K562 (cell line): ENCODE data around the gene GLDN. TPM values are rescaled to one million over a fixed set of nuclear protein-coding genes. Genes with fewer than 3 reads are reported as not detected.

Experiments used
- ATAC-seq: fragments of 200-7000 bp; cut with Tn5 transposase; 3 replicates; pipeline ENCODE4 v1.9.1; 2020; ENCODE audit warnings: moderate library complexity
- BruUV-seq: library from RNA; stranded (reverse); fragments of 400-500 nt; replicated peaks from 2 replicates; lab custom pipeline; 2021; lab: Mats Ljungman, UMichigan
- CTCF ChIA-PET: fragments of 300-600 bp; formaldehyde crosslinking; extraction: SDS; loops from one replicate; lab custom pipeline; 2021; ENCODE audit warnings: low intra/inter-chr PET ratio; lab: Yijun Ruan, JAX
- POLR2A ChIA-PET: fragments of 300-600, 350-650 bp; sonication (Branson Sonifier 250); formaldehyde crosslinking; extraction: SDS; loops from one replicate; lab custom pipeline; 2021; ENCODE audit warnings: antibody characterized with exemption, inconsistent platforms; lab: Yijun Ruan, JAX
- DNase-seq, 4 experiments: peaks; one replicate each; pipeline versions ENCODE4 v3.0.0 to v3.0.0-alpha.2; 2011 to 2018; ENCODE audit warnings: low spot score in 3 of 4, mixed read lengths in 3 of 4; ENCODE audit errors: extremely low read depth in 1 of 4
- FAIRE-seq: peaks from 2 replicates; lab custom pipeline; 2011; peaks lifted over from hg19 to GRCh38; lab: Jason Lieb, UNC
- H2AFZ ChIP-seq: 2 replicates; pipeline ENCODE4 v1.6.0; 2011; ENCODE audit warnings: low read depth, low read length, control low read depth, inconsistent platforms
- H3K27ac ChIP-seq: fragments of 200-600 bp; 3 replicates; pipeline ENCODE4 v1.8.0; 2011; ENCODE audit warnings: low read depth, mild to moderate bottlenecking, control low read depth, inconsistent platforms, low read length, moderate library complexity, mixed read lengths; ENCODE audit errors: extremely low read depth
- H3K27me3 ChIP-seq, 2 experiments: fragments of 300-600 bp in 1 of 2; 2 replicates in 1 of 2; 3 replicates in 1 of 2; pipeline versions ENCODE4 v1.6.0 to v1.8.0; 2011; ENCODE audit warnings: inconsistent platforms in 2 of 2, low read length in 2 of 2, mild to moderate bottlenecking in 1 of 2, mixed read lengths in 1 of 2, moderate library complexity in 1 of 2; ENCODE audit not compliant: control insufficient read depth in 2 of 2, insufficient read depth in 2 of 2
- H3K36me3 ChIP-seq: fragments of 300-600 bp; 3 replicates; pipeline ENCODE4 v1.8.0; 2011; ENCODE audit warnings: mild to moderate bottlenecking, low read length, inconsistent platforms; ENCODE audit not compliant: control insufficient read depth, insufficient read depth
- H3K4me1 ChIP-seq, 2 experiments: fragments of 200-600 bp in 1 of 2; replicated peaks in 1 of 2; 2 replicates in 1 of 2; 3 replicates in 1 of 2; pipeline versions ENCODE4 v1.5.1 to v1.8.0; 2011; ENCODE audit warnings: inconsistent platforms in 2 of 2, low read length in 2 of 2, mild to moderate bottlenecking in 1 of 2, mixed read lengths in 1 of 2, moderate library complexity in 1 of 2; ENCODE audit not compliant: control insufficient read depth in 2 of 2, insufficient read depth in 2 of 2
- H3K4me2 ChIP-seq: 2 replicates; pipeline ENCODE4 v1.6.1; 2011; ENCODE audit warnings: low read length, control low read depth, inconsistent platforms, mixed read lengths; ENCODE audit not compliant: insufficient read depth
- H3K4me3 ChIP-seq: fragments of 200-600 bp; sonication (generic), shearing (Covaris generic); 2 replicates; pipeline ENCODE4 v1.5.1; 2016; ENCODE audit warnings: control low read depth, inconsistent platforms
- H3K79me2 ChIP-seq: fragments of 200-600 bp; 3 replicates; pipeline ENCODE4 v1.8.0; 2011; ENCODE audit warnings: low read length, inconsistent platforms; ENCODE audit not compliant: control insufficient read depth, insufficient read depth
- H3K9ac ChIP-seq, 2 experiments: 2 replicates each; pipeline versions ENCODE4 v1.6.0 to v1.6.1; 2011; ENCODE audit warnings: low read depth in 2 of 2, low read length in 2 of 2, control low read depth in 1 of 2, inconsistent platforms in 1 of 2, mild to moderate bottlenecking in 1 of 2, mixed read lengths in 1 of 2; ENCODE audit not compliant: insufficient read depth in 1 of 2
- H3K9me1 ChIP-seq: one replicate; pipeline ENCODE4 v1.6.0; 2011; ENCODE audit warnings: inconsistent platforms, mild to moderate bottlenecking, low read length, moderate library complexity; ENCODE audit not compliant: control insufficient read depth, insufficient read depth
- H3K9me3 ChIP-seq: replicated peaks from 2 replicates; pipeline ENCODE4 v1.5.1; 2011; ENCODE audit warnings: low read depth, low read length, inconsistent platforms; ENCODE audit not compliant: control insufficient read depth, insufficient read depth
- H4K20me1 ChIP-seq: replicated peaks from 2 replicates; pipeline ENCODE4 v1.6.1; 2011; ENCODE audit warnings: low read length, inconsistent platforms, mixed read lengths; ENCODE audit not compliant: control insufficient read depth, insufficient read depth
- CC2D1A ChIP-seq: fragments of 450-650 bp; IDR thresholded peaks from 2 replicates; pipeline ENCODE4 v1.6.1; 2017; ENCODE audit warnings: mild to moderate bottlenecking
- CSDE1 ChIP-seq, 2 experiments: fragments of 450-650 bp; IDR thresholded peaks; 2 replicates each; pipeline ENCODE4 v1.6.1; 2016; ENCODE audit warnings: mild to moderate bottlenecking in 1 of 2
- KLF16 ChIP-seq: IDR thresholded peaks from 2 replicates; pipeline ENCODE4 v1.6.1; 2016; ENCODE audit warnings: antibody characterized with exemption
- MYBL2 ChIP-seq, 2 experiments: fragments of 450-650 bp in 1 of 2; sonication (generic) in 1 of 2; formaldehyde crosslinking in 1 of 2; IDR thresholded peaks; 2 replicates each; pipeline versions ENCODE4 v1.6.1 to v1.8.1; 2017 to 2022; ENCODE audit warnings: borderline replicate concordance in 1 of 2, inconsistent platforms in 1 of 2, low read depth in 1 of 2, mild to moderate bottlenecking in 1 of 2, missing genetic modification reagents in 1 of 2, moderate library complexity in 1 of 2
- PPARD ChIP-seq: fragments of 250-450 bp; sonication (Bioruptor Pico); IDR thresholded peaks from 2 replicates; pipeline ENCODE4 v1.8.0; 2022; ENCODE audit warnings: inconsistent platforms, mild to moderate bottlenecking, moderate library complexity
- SMARCE1 ChIP-seq: fragments of 450-650 bp; IDR thresholded peaks from 2 replicates; pipeline ENCODE4 v1.7.1; 2016; ENCODE audit warnings: mild to moderate bottlenecking
- SREBF2 ChIP-seq: sonication (generic); formaldehyde crosslinking; IDR thresholded peaks from 2 replicates; pipeline ENCODE4 v1.4.0; 2020; ENCODE audit warnings: mild to moderate bottlenecking, missing genetic modification reagents
- ZNF134 ChIP-seq: fragments of 250-450 bp; sonication (Bioruptor Pico); conservative IDR thresholded peaks from 2 replicates; pipeline ENCODE4 v1.4.0; 2020
- ZNF311 ChIP-seq: fragments of 250-450 bp; sonication (Bioruptor Pico); IDR thresholded peaks from 2 replicates; pipeline ENCODE4 v1.4.0; 2020; ENCODE audit warnings: mild to moderate bottlenecking, moderate library complexity
- WGBS: fragments of 100-300 bp; shearing (Covaris generic); methylation state at CpG from one replicate; pipeline ENCODE4 v1.1.6; 2016; ENCODE audit warnings: low coverage, mixed read lengths; ENCODE audit not compliant: insufficient coverage; ENCODE audit errors: missing lambda C conversion rate; 5-methylcytosine and 5-hydroxymethylcytosine counted together
- in situ Hi-C: fragments of 300-500 bp; cut with MboI; formaldehyde crosslinking; loops from 4 replicates; pipeline ENCODE4 v1.15.0; 2018; ENCODE audit warnings: inconsistent platforms, mixed read lengths
- intact Hi-C: fragments of 100-400 bp; cut with micrococcal nuclease; formaldehyde crosslinking; loops from 2 replicates; pipeline ENCODE4 v1.14.2; 2022
- polyA plus RNA-seq, 8 experiments: library from polyadenylated mRNA; depleted of rRNA in 4 of 8; stranded (reverse) in 5 of 8; unstranded in 3 of 8; fragments of >200 nt; fragmentation: Nextera tagmentation in 2 of 8; fragmentation: Illumina TruSeq in 1 of 8; extraction: Ambion mirVana in 2 of 8; extraction: Trizol in 1 of 8; gene quantifications; 2 replicates each; pipeline versions ENCODE4 v1.2.1 to v1.2.3, GENCODE V29; 2011 to 2014; ENCODE audit warnings: inconsistent platforms in 1 of 8, missing spikeins in 1 of 8
- total RNA-seq, 7 experiments: library from RNA; depleted of rRNA in 6 of 7; stranded (reverse); fragments of >200 nt in 6 of 7; fragmentation: Illumina TruSeq in 2 of 7; extraction: Trizol in 2 of 7; gene quantifications; 2 replicates each; pipeline versions ENCODE4 v1.2.1 to v1.2.3, GENCODE V29; 2011 to 2021; ENCODE audit warnings: low replicate concordance in 1 of 7
- TF ChIP-seq, protein P1 (sequence below): sonication (generic); formaldehyde crosslinking; IDR thresholded peaks from 2 replicates; pipeline ENCODE4 v1.8.0; 2022; ENCODE audit warnings: mild to moderate bottlenecking, missing genetic modification reagents
- TF ChIP-seq, protein P2 (sequence below): fragments of 450-650 bp; formaldehyde crosslinking; IDR thresholded peaks from 2 replicates; pipeline ENCODE4 v1.4.0; 2022; ENCODE audit warnings: missing genetic modification characterization

The GLDN gene
- total and polyA plus RNA-seq, 9 of the 15 experiments (the other 6 are each of a cell fraction or from before 2014, with no cell fraction given): 0.05 to 0.33 (median 0.18) TPM

DNA sequence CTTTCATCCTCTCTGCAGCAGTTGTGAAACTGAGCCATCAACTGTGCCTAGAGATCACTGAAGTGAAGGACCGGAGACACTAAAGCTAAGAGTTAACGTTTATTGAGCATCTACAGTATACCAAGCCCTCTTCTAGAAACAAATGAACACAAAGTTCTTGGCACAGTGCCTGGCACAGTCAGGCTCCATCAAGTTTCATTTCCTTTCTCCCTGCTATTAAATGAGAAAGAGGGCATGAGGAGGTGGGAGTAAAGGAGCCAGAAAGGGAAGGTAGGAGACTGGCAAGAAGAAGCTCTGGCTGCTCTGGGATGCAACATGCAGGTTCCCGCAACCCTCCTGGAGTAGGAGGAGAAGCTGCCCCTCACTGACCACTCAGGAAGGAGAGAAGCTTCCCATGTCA is 33.6 kb upstream of the GLDN start:
- Histone ChIP-seq H3K9me3 (no peaks in the 10 kb centered on the region), H3K4me2 (no peak overlapping the region), H3K9me1 (no peaks in the 10 kb centered on the region), H3K27me3 (peaks cover 0 to 19% of the 10 kb centered on the region in 2 experiments; a peak in 3 of 5 replicates), H3K4me3 (no peak overlapping the region), H3K27ac (no peak overlapping the region), H3K9ac (no peak overlapping the region), H3K4me1 (no peaks in the 10 kb centered on the region), H3K36me3 (no peaks in the 10 kb centered on the region), H3K79me2 (no peaks in the 10 kb centered on the region), H2AFZ (no peak overlapping the region), H4K20me1 (no peaks in the 10 kb centered on the region)
- 0% methylated on average over 3 of the region's 3 CpGs for WGBS
- CTCF ChIA-PET: no interaction called here
- intact Hi-C loops: no loop called here
- FAIRE-seq (no peak), ATAC-seq (no peak), DNase-seq (no peak)
- POLR2A ChIA-PET: no interaction called here
- BruUV-seq: no TSS peak
- TF ChIP-seq, protein P1, sequence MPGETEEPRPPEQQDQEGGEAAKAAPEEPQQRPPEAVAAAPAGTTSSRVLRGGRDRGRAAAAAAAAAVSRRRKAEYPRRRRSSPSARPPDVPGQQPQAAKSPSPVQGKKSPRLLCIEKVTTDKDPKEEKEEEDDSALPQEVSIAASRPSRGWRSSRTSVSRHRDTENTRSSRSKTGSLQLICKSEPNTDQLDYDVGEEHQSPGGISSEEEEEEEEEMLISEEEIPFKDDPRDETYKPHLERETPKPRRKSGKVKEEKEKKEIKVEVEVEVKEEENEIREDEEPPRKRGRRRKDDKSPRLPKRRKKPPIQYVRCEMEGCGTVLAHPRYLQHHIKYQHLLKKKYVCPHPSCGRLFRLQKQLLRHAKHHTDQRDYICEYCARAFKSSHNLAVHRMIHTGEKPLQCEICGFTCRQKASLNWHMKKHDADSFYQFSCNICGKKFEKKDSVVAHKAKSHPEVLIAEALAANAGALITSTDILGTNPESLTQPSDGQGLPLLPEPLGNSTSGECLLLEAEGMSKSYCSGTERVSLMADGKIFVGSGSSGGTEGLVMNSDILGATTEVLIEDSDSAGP: no peak
- TF ChIP-seq MYBL2 (IDR thresholded peaks at IDR 0.05; ENCODE audit: low read depth): no peak
- TF ChIP-seq MYBL2 (CRISPR knock-in tag; IDR thresholded peaks at IDR 0.05; ENCODE audit: borderline replicate concordance): no peak
- TF ChIP-seq CC2D1A: no peak
- no peak for TF ChIP-seq ZNF311 (CRISPR knock-in tag)
- TF ChIP-seq, protein P2, sequence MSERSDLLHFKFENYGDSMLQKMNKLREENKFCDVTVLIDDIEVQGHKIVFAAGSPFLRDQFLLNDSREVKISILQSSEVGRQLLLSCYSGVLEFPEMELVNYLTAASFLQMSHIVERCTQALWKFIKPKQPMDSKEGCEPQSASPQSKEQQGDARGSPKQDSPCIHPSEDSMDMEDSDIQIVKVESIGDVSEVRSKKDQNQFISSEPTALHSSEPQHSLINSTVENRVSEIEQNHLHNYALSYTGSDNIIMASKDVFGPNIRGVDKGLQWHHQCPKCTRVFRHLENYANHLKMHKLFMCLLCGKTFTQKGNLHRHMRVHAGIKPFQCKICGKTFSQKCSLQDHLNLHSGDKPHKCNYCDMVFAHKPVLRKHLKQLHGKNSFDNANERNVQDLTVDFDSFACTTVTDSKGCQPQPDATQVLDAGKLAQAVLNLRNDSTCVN (CRISPR knock-in tag): no peak
- TF ChIP-seq PPARD (CRISPR knock-in tag): no peak
- no peak for TF ChIP-seq CSDE1 (IDR thresholded peaks at IDR 0.05)
- no peak for TF ChIP-seq KLF16
- TF ChIP-seq SMARCE1: no peak
- TF ChIP-seq ZNF134: no peak
- no peak for TF ChIP-seq SREBF2 (CRISPR knock-in tag)
- in situ Hi-C loops: no loop called here
